AG09319 (cell line): ENCODE measurements around the gene LRRC34.
A peak's percentile ranks its signal among the peaks of the same experiment; 100 is the strongest.

Experiments
- DNase-seq: peaks from one replicate; pipeline ENCODE4 v3.0.0-alpha.2; 2010; ENCODE audit warnings: low read depth; ENCODE audit errors: extremely low read depth
- TF ChIP-seq, protein P1 (sequence below): IDR thresholded peaks from 2 replicates; pipeline ENCODE4 v1.5.1; 2011; ENCODE audit warnings: low read depth, mild to moderate bottlenecking, inconsistent platforms, low read length, moderate library complexity

LRRC34 gene, protein sequence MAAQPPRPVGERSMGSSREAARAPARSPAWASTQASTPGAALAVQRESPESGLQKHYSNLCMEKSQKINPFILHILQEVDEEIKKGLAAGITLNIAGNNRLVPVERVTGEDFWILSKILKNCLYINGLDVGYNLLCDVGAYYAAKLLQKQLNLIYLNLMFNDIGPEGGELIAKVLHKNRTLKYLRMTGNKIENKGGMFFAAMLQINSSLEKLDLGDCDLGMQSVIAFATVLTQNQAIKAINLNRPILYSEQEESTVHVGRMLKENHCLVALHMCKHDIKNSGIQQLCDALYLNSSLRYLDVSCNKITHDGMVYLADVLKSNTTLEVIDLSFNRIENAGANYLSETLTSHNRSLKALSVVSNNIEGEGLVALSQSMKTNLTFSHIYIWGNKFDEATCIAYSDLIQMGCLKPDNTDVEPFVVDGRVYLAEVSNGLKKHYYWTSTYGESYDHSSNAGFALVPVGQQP

DNA sequence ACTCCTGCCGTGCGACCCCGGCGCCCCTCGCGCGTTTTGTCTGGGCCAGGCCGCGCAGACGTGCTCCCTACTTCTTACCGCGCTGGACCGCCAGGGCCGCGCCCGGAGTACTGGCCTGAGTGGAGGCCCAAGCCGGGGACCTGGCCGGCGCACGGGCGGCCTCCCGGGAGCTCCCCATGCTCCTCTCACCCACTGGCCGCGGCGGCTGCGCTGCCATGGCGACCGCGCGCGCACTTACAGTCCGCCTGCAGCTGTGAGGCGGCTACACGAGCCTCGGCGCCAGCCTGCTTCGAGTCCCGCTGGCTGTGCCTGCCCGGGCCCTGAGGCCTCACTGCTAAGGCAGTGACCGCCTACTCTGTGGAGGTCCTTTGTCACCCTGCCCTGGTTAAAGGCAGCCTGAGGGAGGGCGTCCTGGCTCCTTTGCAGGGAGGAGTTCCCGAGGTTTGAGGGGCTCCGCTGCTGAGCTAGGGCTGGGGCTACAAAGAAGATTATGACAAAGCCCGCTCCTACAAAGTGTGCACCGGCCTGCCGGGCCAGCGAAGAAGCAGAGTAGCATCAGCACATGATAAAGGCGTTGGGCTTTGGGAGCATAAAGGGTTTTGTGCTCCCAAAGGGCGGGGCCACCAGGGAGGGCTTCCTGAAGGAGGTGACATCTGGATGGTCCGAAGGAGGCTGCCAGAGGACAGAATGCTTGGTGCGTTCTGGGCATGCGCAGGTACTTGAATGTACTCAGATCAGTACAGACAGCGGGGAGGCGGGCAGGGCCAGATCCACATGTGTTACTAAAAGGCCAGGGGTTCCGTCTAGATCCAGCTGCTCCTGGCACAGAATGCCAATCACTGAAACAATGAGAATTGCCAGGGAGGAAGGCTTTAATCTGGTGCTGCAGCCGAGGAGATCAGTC, at the start of gene LRRC34, which contains the start of gene LRRIQ4:
Gene LRRC34, minus strand, starts transcription at position 573 of the 904 bp plus-strand sequence. Its CDS starts 356 bp downstream, at position 217.
Gene LRRIQ4, plus strand, starts transcription at position 539 of the 904 bp plus-strand sequence. CDS start 9,052 bp downstream, outside the sequence.
- DNase-seq = peak; percentile 45
- TF ChIP-seq, protein P1, sequence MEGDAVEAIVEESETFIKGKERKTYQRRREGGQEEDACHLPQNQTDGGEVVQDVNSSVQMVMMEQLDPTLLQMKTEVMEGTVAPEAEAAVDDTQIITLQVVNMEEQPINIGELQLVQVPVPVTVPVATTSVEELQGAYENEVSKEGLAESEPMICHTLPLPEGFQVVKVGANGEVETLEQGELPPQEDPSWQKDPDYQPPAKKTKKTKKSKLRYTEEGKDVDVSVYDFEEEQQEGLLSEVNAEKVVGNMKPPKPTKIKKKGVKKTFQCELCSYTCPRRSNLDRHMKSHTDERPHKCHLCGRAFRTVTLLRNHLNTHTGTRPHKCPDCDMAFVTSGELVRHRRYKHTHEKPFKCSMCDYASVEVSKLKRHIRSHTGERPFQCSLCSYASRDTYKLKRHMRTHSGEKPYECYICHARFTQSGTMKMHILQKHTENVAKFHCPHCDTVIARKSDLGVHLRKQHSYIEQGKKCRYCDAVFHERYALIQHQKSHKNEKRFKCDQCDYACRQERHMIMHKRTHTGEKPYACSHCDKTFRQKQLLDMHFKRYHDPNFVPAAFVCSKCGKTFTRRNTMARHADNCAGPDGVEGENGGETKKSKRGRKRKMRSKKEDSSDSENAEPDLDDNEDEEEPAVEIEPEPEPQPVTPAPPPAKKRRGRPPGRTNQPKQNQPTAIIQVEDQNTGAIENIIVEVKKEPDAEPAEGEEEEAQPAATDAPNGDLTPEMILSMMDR = no peak

DNA sequence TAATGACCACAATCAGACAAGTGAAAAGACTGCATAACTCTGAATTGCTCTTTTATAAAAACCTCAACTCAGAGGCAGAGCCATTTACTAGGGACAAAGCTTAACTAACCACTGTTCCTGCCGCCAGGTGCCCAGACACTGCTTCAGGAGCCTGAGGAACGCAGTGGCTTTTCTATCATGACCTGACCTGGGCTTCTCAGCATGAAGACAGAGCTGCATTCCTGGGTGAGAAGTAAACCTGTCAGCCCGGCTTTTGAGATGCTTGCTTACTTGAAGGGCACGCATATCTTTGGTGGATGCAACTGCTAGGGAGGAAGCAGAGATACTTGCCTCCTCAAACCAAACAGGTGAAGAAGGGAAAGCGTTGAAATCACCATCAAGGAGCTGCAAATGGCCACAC, 49.2 kb upstream of the LRRC34 start:
- TF ChIP-seq, protein P1 = no peak
- DNase-seq = no peak

DNA sequence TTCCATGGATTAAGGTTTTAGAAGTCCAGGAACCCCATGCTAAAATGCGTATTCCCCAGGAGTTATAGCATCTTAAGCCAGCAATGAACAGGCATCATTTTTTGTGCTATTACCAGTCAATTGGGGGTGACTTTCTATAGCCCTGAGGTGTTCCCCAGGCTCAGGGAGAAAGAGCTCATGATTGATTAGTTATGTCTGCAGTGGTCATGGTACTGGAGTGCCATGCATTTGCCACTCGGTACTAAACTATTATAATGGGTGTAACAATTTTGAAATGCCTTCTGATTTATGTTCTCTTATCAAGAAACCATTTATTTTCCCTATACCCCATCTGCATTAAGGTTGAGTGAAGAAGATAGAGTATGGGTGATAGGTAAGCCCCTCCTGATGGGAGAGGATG, 45.1 kb upstream of the LRRC34 start:
- no peak for DNase-seq
- TF ChIP-seq, protein P1 = no peak

DNA sequence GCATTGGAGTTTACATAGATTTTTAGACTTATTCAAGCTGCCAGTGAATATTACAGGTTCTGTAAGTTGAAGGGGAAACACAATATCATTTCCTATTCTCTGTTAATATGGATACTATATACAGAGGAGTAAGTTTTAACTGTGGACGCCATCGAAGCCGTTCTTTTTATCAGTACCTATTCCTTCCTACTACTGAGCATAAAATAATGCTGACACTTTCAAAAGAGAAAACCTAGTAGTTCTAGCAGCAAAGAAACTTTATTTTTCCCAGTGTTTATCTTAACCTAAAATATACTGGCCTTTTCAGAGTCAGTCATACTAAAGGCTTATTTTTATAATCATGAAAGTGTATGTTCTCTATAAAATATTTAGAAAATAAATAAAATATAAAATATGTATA, 42.8 kb upstream of the LRRC34 start:
- TF ChIP-seq, protein P1 = no peak
- no peak for DNase-seq

DNA sequence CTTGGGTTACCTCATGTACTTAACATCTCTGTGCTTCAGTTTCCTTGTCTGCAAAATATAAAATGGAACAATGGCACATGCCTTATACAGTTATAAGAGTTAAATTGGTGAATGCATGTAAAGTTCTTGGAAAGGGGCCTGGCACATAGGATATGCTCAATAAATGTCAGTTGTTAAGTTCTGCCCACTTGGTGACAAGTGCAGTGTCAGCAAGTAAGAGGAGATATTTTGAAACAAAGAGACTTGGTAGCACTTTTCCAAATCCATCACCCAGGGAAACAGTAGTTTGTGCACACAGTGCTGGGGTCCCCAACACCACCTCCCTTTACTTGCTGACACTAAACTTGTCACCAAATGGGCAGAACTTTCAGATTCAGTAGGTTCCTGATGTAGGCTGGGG, 37.9 kb upstream of the LRRC34 start:
- no peak for DNase-seq
- TF ChIP-seq, protein P1 = no peak

DNA sequence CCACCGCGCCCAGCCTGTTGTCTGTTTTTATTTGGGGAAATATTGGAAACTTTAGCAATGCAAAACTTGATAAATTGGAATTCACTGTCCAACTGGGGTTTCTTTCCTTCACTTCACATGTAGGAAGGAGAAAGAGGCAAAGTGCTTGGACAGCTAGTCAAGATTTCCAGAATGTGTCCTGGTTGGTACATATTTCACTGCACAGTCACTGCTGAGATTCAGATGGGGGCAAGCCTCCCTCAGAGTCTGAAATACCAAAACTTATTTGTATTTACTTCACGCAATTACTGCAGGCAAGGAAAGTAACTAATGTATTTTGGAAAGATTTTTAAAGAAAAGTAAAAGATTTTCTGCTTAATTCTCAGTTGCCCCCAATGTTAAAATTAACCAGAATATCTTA, 36.0 kb upstream of the LRRC34 start:
- no peak for DNase-seq
- TF ChIP-seq, protein P1 = no peak
